HG03045 (cell line): Measurements from ENCODE around the gene MPZL3.
"Not testable (repeated sequence)": the region's sequence is repeated elsewhere in the genome, so short reads cannot be mapped to it uniquely, and the experiment has no call there.

Source experiments
- ATAC-seq: cut with Tn5 transposase; IDR thresholded peaks from one replicate; pipeline ENCODE4 v1.9.1; 2021; ENCODE audit warnings: mild to moderate bottlenecking, moderate library complexity; ENCODE audit not compliant: unreplicated experiment

MPZL3 gene

GRCh38 chr11:118213201-118213600 lies 39.0 kb downstream of the MPZL3 start:
- no peak for ATAC-seq

GRCh38 chr11:118212781-118213191 lies 39.4 kb downstream of the MPZL3 start:
- no peak for ATAC-seq

GRCh38 chr11:118212131-118212725 lies 39.9 kb downstream of the MPZL3 start:
- ATAC-seq: no peak

- ATAC-seq: no peak
Measured at GRCh38 chr11:118211006-118211405, 41.2 kb downstream of the MPZL3 start.

- no peak for ATAC-seq
Measured at GRCh38 chr11:118210323-118210722, 41.8 kb downstream of the MPZL3 start.

GRCh38 chr11:118209033-118209432 lies 43.1 kb downstream of the MPZL3 start:
- no peak for ATAC-seq

- ATAC-seq: no peak
Measured at GRCh38 chr11:118207079-118207478, 45.1 kb downstream of the MPZL3 start.

- no peak for ATAC-seq
Measured at GRCh38 chr11:118206391-118207031, 45.7 kb downstream of the MPZL3 start.

GRCh38 chr11:118205606-118206378 lies 46.4 kb downstream of the MPZL3 start:
- no peak for ATAC-seq

- ATAC-seq: no peak
Measured at GRCh38 chr11:118202599-118203422, 49.4 kb downstream of the MPZL3 start.

- no peak for ATAC-seq
Measured at GRCh38 chr11:118201966-118202365, 50.2 kb downstream of the MPZL3 start.

GRCh38 chr11:118200901-118201680 lies 51.1 kb downstream of the MPZL3 start:
- ATAC-seq: no peak

- ATAC-seq: no peak
Measured at GRCh38 chr11:118200497-118200896, 51.7 kb downstream of the MPZL3 start.

- ATAC-seq: no peak
Measured at GRCh38 chr11:118199135-118199534, 53.0 kb downstream of the MPZL3 start.

- ATAC-seq: no peak
Measured at GRCh38 chr11:118198370-118198769, 53.8 kb downstream of the MPZL3 start.

- ATAC-seq: no peak
Measured at GRCh38 chr11:118194835-118195627, 57.1 kb downstream of the MPZL3 start.

- ATAC-seq: no peak
Measured at GRCh38 chr11:118193910-118194566, 58.1 kb downstream of the MPZL3 start.

GRCh38 chr11:118192817-118193216 lies 59.3 kb downstream of the MPZL3 start:
- ATAC-seq: not testable (repeated sequence)

- ATAC-seq: not testable (repeated sequence)
Measured at GRCh38 chr11:118190942-118191506, 61.1 kb downstream of the MPZL3 start.
